ENCODE data around the gene LRRFIP1.
"Not testable (repeated sequence)": the region's sequence is repeated elsewhere in the genome, so short reads cannot be mapped to it uniquely, and the experiment has no call there.

LRRFIP1 gene

DNA sequence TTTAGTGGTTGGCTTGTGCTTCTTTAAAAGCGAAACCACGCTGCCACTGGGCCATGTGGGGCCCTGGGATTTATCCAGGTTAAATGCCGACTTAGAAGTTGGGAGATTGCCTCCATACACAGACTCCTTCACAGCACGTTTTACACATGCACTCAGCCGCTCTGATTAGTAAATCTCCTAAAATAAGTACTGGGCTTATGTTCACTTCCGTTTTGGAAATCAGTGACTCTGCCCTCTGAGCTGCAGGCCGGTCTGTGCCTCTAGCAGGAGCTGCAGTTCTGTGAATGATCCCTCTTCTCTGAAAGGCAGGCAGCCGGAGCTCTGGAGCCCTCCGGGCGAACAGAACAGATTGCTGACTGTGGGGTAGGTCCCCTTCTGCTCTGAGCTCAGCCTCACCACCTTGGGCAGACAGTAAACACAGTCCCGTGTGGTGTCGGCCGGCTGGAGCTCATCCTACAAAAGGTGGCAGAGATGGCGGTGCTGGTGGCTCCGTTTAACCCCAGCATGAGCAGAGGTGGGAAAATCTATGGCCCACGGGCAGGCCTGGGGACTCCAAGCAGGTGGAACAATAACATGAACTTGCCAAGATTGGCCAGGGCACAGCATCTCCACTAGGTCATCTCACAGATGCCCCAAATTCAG lies 27.1 kb upstream of the LRRFIP1 start:
- Histone ChIP-seq H3K9ac (peak overlapping the region; percentile 70 to 88 (median 80)), H3K4me1 (peaks cover 93 to 97% (median 96%) of the 10 kb centered on the region in 10 experiments), H3K27ac (peak overlapping the region; percentile 81 to 95 (median 88)), H3K27me3 (no peaks in the 10 kb centered on the region), H4K20me1 (no peaks in the 10 kb centered on the region), H3K4me3 (peak overlapping the region; percentile 27 to 66 (median 52)), H3K36me3 (no peaks in the 10 kb centered on the region), H3K4me2 (peak overlapping the region; percentile 86 to 99 (median 95)), H3K9me3 (replicated peaks in 1 of 11) (no peaks in the 10 kb centered on the region)
- no peak for TF ChIP-seq Cebpa-rat (IDR thresholded peaks at IDR 0.05)

DNA sequence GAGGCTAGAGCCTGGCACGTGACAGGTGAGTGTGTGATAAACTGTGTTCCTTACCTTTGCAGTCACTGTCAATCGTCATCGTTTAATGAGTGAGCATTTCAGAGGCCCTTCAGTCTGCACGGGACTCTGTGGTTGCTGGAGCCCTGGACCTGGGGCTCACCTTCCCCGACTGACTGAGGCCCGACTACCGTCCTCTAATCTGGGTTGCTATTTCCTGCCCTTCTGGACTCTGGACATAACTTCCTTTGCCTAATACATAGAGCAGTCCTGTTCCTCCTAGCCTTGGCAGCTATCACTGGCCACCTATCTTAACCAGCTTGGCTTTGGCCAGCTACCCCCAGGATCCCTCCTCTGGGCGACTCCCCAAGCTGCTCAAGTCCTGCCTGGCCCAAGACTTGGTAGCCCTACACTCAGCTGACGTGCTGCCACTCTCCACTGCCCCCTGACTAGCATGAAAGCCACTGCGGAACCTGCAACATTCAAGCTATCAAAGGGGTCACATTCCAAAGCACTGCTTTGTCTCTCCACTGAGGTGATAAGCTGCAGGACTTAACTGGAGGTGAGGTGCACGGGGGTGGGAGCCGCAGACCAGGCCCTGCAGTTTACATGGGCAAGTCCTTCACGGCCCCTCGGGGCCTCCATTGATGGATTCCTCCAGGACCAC lies 25.8 kb upstream of the LRRFIP1 start:
- H3K4me2 ChIP-seq: peak overlapping the region; percentile 86 to 99 (median 95)
- no peaks in the 10 kb centered on the region for H4K20me1 ChIP-seq

GRCh38 chr2:237602409-237602808 lies 25.0 kb upstream of the LRRFIP1 start:
- TF ChIP-seq Cebpa-rat (IDR thresholded peaks at IDR 0.05): no peak
- 0 out of 20 replicates have a peak overlapping the region, but pooled peaks of 1 of the 10 experiments have one; percentile 14 for H3K4me3 ChIP-seq
- H4K20me1 ChIP-seq: no peaks in the 10 kb centered on the region
- H3K4me1 ChIP-seq: peaks cover 85 to 96% (median 92%) of the 10 kb centered on the region in 10 experiments
- no peaks in the 10 kb centered on the region for H3K27me3 ChIP-seq
- peak overlapping the region; percentile 81 to 95 (median 87); a peak in 21 of 22 replicates for H3K27ac ChIP-seq
- H3K9ac ChIP-seq: peak overlapping the region in 10 of 11 experiments; percentile 9 to 84 (median 77); a peak in 15 of 22 replicates
- peaks cover 0 to 6% (median 3%) of the 10 kb centered on the region in 11 experiments; a peak in 16 of 22 replicates for H3K9me3 ChIP-seq (replicated peaks in 1 of 11)
- H3K36me3 ChIP-seq: no peaks in the 10 kb centered on the region
- peak overlapping the region; percentile 86 to 99 (median 95) for H3K4me2 ChIP-seq

More for the DNA sequence above, 25.8 kb upstream of the LRRFIP1 start:
- Histone ChIP-seq H3K9me3 (replicated peaks in 1 of 11) (no peaks in the 10 kb centered on the region), H3K27me3 (no peaks in the 10 kb centered on the region), H3K9ac (peak overlapping the region; percentile 1 to 84 (median 79); a peak in 17 of 22 replicates), H3K27ac (peak overlapping the region; percentile 81 to 95 (median 88)), H3K4me3 (peak overlapping the region in 2 of 10 experiments; percentile 51 to 65; a peak in 3 of 20 replicates), H3K36me3 (no peaks in the 10 kb centered on the region), H3K4me1 (peaks cover 93 to 97% (median 96%) of the 10 kb centered on the region in 10 experiments)
- no peak for TF ChIP-seq Cebpa-rat (IDR thresholded peaks at IDR 0.05)

DNA sequence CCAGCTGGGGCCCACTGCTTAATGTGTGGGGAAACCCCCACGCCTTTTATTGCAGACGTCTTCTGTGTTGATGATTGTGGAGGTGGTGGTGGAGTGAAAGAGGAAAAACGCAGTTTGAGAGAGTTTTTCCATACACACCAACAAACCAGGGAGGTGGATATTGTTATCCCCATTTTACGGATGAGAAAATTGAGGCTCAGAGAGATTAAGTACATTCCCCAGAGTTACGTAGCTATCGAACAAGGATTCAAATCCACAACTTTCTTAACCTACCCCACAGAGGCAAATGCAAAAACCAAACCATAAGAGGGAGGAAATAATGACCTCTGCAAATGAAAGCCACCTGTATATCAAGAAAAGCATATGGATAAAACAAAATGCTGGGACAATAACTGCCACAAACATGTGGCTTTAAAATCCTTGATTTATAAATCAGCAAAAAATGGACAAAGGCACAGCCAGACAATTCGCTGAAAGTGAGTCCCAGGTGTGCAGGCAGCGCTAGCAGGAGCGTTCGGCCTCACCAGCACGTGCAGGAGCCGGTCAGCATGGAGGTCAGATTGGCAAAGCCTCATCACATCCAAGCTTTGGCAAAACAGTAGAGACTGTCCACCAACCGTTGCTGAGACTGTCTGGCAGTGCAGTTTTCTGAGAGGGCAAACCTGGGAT lies 24.2 kb upstream of the LRRFIP1 start:
- Histone ChIP-seq H3K27me3 (no peaks in the 10 kb centered on the region), H3K4me1 (peaks cover 80 to 94% (median 87%) of the 10 kb centered on the region in 10 experiments), H3K27ac (peak overlapping the region; percentile 81 to 95 (median 87)), H3K4me2 (peak overlapping the region; percentile 86 to 99 (median 95)), H3K36me3 (no peaks in the 10 kb centered on the region), H4K20me1 (no peaks in the 10 kb centered on the region), H3K9me3 (replicated peaks in 1 of 11) (peaks cover 0 to 13% (median 10%) of the 10 kb centered on the region in 11 experiments; a peak in 16 of 22 replicates), H3K9ac (peak overlapping the region; percentile 70 to 84 (median 76)), H3K4me3 (peak overlapping the region in 9 of 10 experiments; percentile 14 to 54 (median 40); a peak in 15 of 20 replicates)
- TF ChIP-seq Cebpa-rat (IDR thresholded peaks at IDR 0.05): no peak

DNA sequence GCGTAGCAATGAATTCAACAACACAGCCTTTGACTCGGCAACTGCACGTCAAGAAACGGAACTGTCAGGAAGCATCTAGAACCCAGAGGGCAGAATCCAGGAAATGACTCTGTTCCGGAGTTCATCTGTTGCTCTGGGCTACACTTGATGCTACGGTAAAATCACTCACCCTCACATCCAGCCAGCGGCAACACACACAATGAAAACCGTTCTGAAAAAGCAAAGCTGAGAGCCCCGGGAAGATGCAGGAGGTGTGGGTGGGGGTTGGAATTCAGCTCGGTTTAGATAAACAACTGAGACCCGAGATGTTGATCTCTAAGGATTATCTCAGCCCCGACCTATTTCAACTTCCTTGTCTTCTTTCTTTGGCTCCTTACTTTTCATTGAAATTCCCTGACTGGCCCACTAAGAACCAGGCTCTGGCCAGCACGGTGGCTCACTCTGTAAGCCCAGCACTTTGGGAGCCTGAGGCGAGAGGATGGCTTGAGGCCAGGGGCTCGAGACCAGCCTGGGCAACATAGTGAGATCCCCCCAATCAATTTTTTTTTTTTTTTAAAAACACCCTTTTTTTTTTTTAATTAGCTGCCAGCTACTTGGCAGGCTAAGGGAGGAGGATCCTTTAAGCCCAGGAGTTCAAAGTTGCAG lies 23.5 kb upstream of the LRRFIP1 start:
- peak overlapping the region in 9 of 10 experiments; percentile 14 to 54 (median 40); a peak in 12 of 20 replicates for H3K4me3 ChIP-seq
- peaks cover 0 to 13% (median 10%) of the 10 kb centered on the region in 11 experiments; a peak in 16 of 22 replicates for H3K9me3 ChIP-seq (replicated peaks in 1 of 11)
- H3K4me2 ChIP-seq: peak overlapping the region; percentile 86 to 99 (median 95)
- peak overlapping the region; percentile 70 to 84 (median 76) for H3K9ac ChIP-seq
- no peaks in the 10 kb centered on the region for H3K27me3 ChIP-seq
- H4K20me1 ChIP-seq: no peaks in the 10 kb centered on the region
- peak overlapping the region; percentile 81 to 95 (median 87) for H3K27ac ChIP-seq
- no peak for TF ChIP-seq Cebpa-rat (IDR thresholded peaks at IDR 0.05)
- H3K4me1 ChIP-seq: peaks cover 74 to 87% (median 81%) of the 10 kb centered on the region in 10 experiments
- no peaks in the 10 kb centered on the region for H3K36me3 ChIP-seq

- no peaks in the 10 kb centered on the region for H3K27me3 ChIP-seq
- H4K20me1 ChIP-seq: no peaks in the 10 kb centered on the region
- H3K9ac ChIP-seq: peak overlapping the region; percentile 70 to 84 (median 76)
- no peaks in the 10 kb centered on the region for H3K36me3 ChIP-seq
- H3K9me3 ChIP-seq (replicated peaks in 1 of 11): peaks cover 0 to 13% (median 10%) of the 10 kb centered on the region in 11 experiments; a peak in 16 of 22 replicates
- no peak for TF ChIP-seq Cebpa-rat (IDR thresholded peaks at IDR 0.05)
- peak overlapping the region in 2 of 10 experiments; percentile 14 to 48; a peak in 2 of 20 replicates for H3K4me3 ChIP-seq
- peak overlapping the region; percentile 86 to 99 (median 95) for H3K4me2 ChIP-seq
- H3K27ac ChIP-seq: peak overlapping the region; percentile 81 to 95 (median 87)
- peaks cover 68 to 82% (median 75%) of the 10 kb centered on the region in 10 experiments for H3K4me1 ChIP-seq
Observed at GRCh38 chr2:237604391-237604790, 23.0 kb upstream of the LRRFIP1 start.

GRCh38 chr2:237604960-237605359 lies 22.4 kb upstream of the LRRFIP1 start:
- Histone ChIP-seq H3K9ac (peak overlapping the region in 10 of 11 experiments; percentile 70 to 84 (median 76); a peak in 18 of 22 replicates), H3K4me1 (peaks cover 62 to 76% (median 70%) of the 10 kb centered on the region in 10 experiments), H3K36me3 (no peaks in the 10 kb centered on the region), H3K27me3 (no peaks in the 10 kb centered on the region), H3K4me2 (peak overlapping the region; percentile 86 to 99 (median 95)), H3K4me3 (no peak overlapping the region), H4K20me1 (no peaks in the 10 kb centered on the region), H3K27ac (peak overlapping the region; percentile 81 to 95 (median 87); a peak in 21 of 22 replicates), H3K9me3 (replicated peaks in 1 of 11) (peaks cover 0 to 13% (median 10%) of the 10 kb centered on the region in 11 experiments; a peak in 16 of 22 replicates)
- TF ChIP-seq Cebpa-rat (IDR thresholded peaks at IDR 0.05): no peak

DNA sequence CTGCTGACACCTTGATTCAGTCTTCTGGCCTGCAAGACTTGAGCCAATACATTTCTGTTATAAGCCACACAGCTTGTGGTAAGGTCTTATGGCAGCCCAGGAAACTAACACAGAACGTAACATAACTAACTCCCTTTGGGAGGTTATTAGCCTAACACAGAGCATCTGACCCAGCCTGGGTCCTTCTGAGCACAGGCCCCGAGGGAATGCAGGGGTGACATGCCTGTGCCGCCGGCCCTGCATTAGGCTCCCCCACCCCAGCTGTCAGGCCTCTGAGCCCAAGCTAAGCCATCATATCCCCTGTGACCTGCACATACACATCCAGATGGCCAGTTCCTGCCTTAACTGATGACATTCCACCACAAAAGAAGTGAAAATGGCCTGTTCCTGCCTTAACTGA lies 20.9 kb upstream of the LRRFIP1 start:
- H3K27me3 ChIP-seq, H3K4me3 ChIP-seq, H4K20me1 ChIP-seq, H3K36me3 ChIP-seq: not testable (repeated sequence)
- H3K27ac ChIP-seq: peak overlapping the region in 8 of 11 experiments; percentile 81 to 91 (median 86); a peak in 16 of 22 replicates
- H3K4me2 ChIP-seq: peak overlapping the region; percentile 26 to 99 (median 95); a peak in 19 of 22 replicates
- peaks cover 0 to 13% (median 10%) of the 10 kb centered on the region in 11 experiments; a peak in 16 of 22 replicates for H3K9me3 ChIP-seq (replicated peaks in 1 of 11)
- peak overlapping the region in 7 of 11 experiments; percentile 6 to 75 (median 26); a peak in 7 of 22 replicates for H3K9ac ChIP-seq
- peaks cover 48 to 61% (median 54%) of the 10 kb centered on the region in 10 experiments for H3K4me1 ChIP-seq

Data from BLaER1 treated with 17β-estradiol and CSF1 and Interleukin-3, amounts not matched to agents 10 nM and 100 nM (cell line).